Ascending aorta (tissue), 2 donors: ENCODE data around the gene KL. TPM values are rescaled to one million over a fixed set of nuclear protein-coding genes. Genes with fewer than 3 reads are reported as not detected.

ENCODE experiments used
- DNase-seq, 2 donors: peaks; one replicate each; pipeline ENCODE4 v3.0.0-alpha.2; 2019; ENCODE audit warnings: low spot score in 2 of 2
- H3K27ac ChIP-seq, 2 donors: fragments of 200-600 bp; sonication (generic); one replicate each; pipeline ENCODE4 v1.5.1; 2016 to 2017; ENCODE audit warnings: mild to moderate bottlenecking in 1 of 2
- H3K27me3 ChIP-seq: fragments of 200-600 bp; sonication (generic); one replicate; pipeline ENCODE4 v1.5.1; 2017
- H3K36me3 ChIP-seq, 2 donors: fragments of 200-600 bp; sonication (generic); one replicate each; pipeline ENCODE4 v1.5.1; 2016
- H3K4me1 ChIP-seq, 2 donors: fragments of 200-600 bp; sonication (generic); one replicate each; pipeline ENCODE4 v1.5.1; 2016 to 2017; ENCODE audit warnings: mild to moderate bottlenecking in 1 of 2
- H3K4me3 ChIP-seq, 2 donors: fragments of 200-600 bp; sonication (generic); one replicate each; pipeline ENCODE4 v1.5.1; 2016 to 2017; ENCODE audit warnings: mild to moderate bottlenecking in 1 of 2
- H3K9me3 ChIP-seq, 2 donors: fragments of 200-600 bp; sonication (generic); one replicate each; pipeline ENCODE4 v1.5.1; 2016
- intact Hi-C: fragments of 100-400 bp; cut with DNase I; formaldehyde crosslinking; loops from one replicate; pipeline ENCODE4 v1.15.1; 2023
- total RNA-seq: library from RNA; depleted of rRNA; stranded (reverse); fragments of >200 nt; gene quantifications from one replicate; pipeline ENCODE4 v1.1.0, GENCODE V29; 2016
- TF ChIP-seq, protein P1 (sequence below), 3 experiments: fragments of 200-600 bp in 2 of 3; fragments of 450-650 bp in 1 of 3; sonication (generic) in 2 of 3; IDR thresholded peaks; one replicate each; pipeline ENCODE4 v1.5.1; 2016 to 2019; ENCODE audit warnings: antibody characterized with exemption in 3 of 3, mild to moderate bottlenecking in 1 of 3, moderate library complexity in 1 of 3

Gene KL
- total RNA-seq, 1 donor from 2014 or later = 3.7 TPM

DNA sequence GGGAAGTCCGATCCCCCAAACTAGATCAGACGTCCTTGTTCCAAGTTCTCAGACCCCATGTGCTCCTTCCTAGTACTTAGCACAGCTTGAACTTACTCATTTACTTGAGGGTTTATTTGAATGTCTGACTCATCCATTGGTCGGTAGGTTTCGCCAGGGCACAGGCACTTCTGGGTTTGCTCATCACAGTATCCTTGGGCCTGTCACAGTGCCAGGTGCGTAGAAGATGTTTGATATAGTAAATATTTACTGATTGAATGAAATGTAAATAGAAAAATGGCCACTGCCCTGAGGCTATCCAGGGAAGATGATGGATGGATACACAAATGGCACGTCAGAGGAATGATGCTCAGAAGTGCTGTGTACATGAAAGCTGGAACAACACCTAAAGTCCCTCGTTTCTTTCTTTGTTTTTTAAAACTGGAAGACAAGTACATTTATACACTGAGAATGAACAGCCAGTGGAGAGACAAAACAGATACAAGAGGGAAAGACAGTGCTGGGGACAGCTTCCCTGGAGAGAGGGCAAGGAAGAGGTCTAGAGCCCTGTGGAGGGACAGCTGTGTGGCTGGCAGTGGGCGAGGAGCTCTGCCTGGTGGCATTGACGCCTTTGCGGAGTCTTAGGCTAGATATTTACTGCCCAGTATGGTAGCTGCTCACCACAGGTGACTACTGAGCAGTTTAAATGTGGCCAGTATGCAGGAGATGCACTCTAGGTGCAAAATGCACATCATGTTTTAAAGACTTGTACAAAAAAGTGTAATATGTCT is 31.2 kb upstream of the KL start:
- TF ChIP-seq, protein P1, sequence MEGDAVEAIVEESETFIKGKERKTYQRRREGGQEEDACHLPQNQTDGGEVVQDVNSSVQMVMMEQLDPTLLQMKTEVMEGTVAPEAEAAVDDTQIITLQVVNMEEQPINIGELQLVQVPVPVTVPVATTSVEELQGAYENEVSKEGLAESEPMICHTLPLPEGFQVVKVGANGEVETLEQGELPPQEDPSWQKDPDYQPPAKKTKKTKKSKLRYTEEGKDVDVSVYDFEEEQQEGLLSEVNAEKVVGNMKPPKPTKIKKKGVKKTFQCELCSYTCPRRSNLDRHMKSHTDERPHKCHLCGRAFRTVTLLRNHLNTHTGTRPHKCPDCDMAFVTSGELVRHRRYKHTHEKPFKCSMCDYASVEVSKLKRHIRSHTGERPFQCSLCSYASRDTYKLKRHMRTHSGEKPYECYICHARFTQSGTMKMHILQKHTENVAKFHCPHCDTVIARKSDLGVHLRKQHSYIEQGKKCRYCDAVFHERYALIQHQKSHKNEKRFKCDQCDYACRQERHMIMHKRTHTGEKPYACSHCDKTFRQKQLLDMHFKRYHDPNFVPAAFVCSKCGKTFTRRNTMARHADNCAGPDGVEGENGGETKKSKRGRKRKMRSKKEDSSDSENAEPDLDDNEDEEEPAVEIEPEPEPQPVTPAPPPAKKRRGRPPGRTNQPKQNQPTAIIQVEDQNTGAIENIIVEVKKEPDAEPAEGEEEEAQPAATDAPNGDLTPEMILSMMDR (IDR thresholded peaks at IDR 0.05) = no peak
- Histone ChIP-seq H3K9me3 (no peaks in the 10 kb centered on the region), H3K4me3 (no peak overlapping the region), H3K27ac (no peak overlapping the region), H3K27me3 (no peaks in the 10 kb centered on the region), H3K4me1 (no peaks in the 10 kb centered on the region), H3K36me3 (no peaks in the 10 kb centered on the region)
- DNase-seq = no peak
- intact Hi-C loops = no loop called here

DNA sequence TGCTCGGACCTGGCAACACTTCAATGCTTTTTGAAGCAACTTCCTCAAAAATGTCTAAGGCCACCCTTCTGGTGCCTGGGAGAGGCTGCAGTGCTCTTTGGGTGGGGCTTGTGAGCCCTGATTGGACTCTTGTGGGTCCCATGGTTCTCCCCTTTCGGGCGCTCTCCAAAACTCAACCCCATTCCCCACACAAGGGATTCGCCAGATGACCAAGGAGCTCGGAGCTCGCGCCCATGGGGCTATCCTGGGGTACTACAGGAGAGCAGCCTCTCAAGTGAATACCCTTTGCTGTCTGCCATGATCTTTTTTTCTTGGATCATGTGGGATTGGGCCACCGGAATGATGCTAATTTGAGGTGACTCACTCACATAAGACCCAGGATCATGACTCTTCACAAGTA is 29.7 kb upstream of the KL start:
- no peaks in the 10 kb centered on the region for H3K27me3 ChIP-seq
- H3K9me3 ChIP-seq = no peaks in the 10 kb centered on the region
- intact Hi-C loops = no loop called here
- H3K4me1 ChIP-seq = no peaks in the 10 kb centered on the region
- no peak for DNase-seq
- TF ChIP-seq, protein P1 (IDR thresholded peaks at IDR 0.05) = no peak
- H3K27ac ChIP-seq = no peak overlapping the region
- no peaks in the 10 kb centered on the region for H3K36me3 ChIP-seq
- H3K4me3 ChIP-seq = no peak overlapping the region

DNA sequence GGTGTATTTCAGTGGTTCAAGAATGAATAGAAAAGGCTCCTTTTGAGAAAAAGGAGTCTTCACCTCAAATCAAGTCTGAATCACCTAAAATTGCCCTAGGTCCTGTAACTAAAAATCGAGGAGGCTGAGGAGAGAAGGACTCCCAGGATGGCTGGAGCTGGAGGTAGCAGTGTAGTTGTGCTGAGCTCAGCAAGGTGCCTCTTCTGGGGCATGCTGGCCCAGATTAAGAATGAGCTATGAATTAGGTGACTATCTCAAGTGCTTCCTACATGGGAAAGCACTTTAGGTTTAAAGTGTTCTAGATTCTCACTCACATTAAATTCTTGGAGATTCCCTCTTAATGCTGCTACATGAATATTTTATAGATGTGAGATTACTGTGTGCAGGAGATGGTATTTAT is 28.8 kb upstream of the KL start:
- H3K27me3 ChIP-seq = no peaks in the 10 kb centered on the region
- TF ChIP-seq, protein P1 (IDR thresholded peaks at IDR 0.05) = no peak
- intact Hi-C loops = no loop called here

DNA sequence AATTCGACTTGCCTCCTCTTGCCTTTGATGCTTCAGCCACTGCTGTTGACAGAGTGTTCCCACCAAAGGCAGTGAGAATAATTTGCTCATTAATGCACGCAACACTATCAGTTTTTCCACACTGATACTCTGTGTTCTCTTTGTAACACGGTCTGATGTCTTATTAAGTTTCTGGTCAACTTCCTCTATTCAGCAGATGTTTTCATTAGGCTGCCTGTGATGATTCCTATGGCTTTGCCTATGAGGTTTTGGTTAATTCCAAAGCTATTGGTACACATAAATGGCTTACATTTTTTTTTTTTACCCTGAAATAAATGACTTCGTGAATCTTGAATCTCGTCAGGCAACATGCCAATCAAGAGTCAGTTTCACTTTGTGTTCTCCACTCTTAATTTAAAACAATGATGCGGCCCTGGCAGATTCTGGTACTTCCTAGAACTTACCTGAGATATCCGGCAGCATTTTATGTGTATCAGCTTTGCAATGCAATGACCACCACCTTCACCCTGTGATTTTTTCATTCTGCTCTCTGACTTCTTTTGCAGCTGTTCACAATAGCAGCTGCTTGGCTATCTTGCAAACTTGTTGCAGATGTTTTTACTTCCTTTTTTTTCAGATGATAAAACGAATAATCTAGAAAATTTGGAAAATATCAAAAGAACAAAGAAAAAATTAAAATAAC is 27.5 kb upstream of the KL start:
- intact Hi-C loops = no loop called here
- Histone ChIP-seq H3K4me3 (no peak overlapping the region), H3K27me3 (no peaks in the 10 kb centered on the region), H3K36me3 (no peaks in the 10 kb centered on the region), H3K9me3 (no peaks in the 10 kb centered on the region), H3K27ac (no peak overlapping the region), H3K4me1 (no peaks in the 10 kb centered on the region)
- no peak for DNase-seq
- TF ChIP-seq, protein P1 (IDR thresholded peaks at IDR 0.05) = no peak

More for the DNA sequence above, 28.8 kb upstream of the KL start:
- no peak overlapping the region for H3K4me3 ChIP-seq
- H3K27ac ChIP-seq = no peak overlapping the region
- no peaks in the 10 kb centered on the region for H3K36me3 ChIP-seq
- H3K9me3 ChIP-seq = no peaks in the 10 kb centered on the region
- H3K4me1 ChIP-seq = no peaks in the 10 kb centered on the region
- no peak for DNase-seq

DNA sequence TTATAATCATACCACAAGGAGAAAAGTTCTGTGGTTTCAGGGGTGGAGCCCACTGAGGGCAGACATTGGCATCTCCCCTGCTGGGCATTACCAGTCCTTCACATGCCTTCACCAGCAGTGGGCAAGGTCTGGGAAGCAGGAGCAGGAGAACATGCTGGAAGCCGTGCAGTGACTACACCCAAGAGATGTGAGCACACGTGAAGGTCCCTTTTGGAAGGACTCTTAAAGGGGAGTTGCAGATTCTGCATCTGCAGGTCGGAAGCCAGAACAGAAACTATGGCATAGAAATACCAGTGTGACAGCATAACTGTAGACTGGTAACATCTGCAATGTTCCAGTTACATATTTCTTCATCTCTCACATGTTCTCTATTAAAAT is 26.9 kb upstream of the KL start:
- Histone ChIP-seq H3K27ac (no peak overlapping the region), H3K27me3 (no peaks in the 10 kb centered on the region), H3K4me3 (no peak overlapping the region), H3K4me1 (no peaks in the 10 kb centered on the region), H3K9me3 (no peaks in the 10 kb centered on the region), H3K36me3 (no peaks in the 10 kb centered on the region)
- TF ChIP-seq, protein P1 (IDR thresholded peaks at IDR 0.05) = no peak
- no peak for DNase-seq
- intact Hi-C loops = no loop called here
